Neural cell (in vitro differentiated cells): ENCODE results near the gene MYO3A.

ENCODE experiments used
- RAD21 ChIP-seq: fragments of 450-650 bp; conservative IDR thresholded peaks from 2 replicates; pipeline ENCODE4 v1.6.1; 2014; ENCODE audit warnings: antibody characterized with exemption, mild to moderate bottlenecking, moderate library complexity
- SMC3 ChIP-seq: fragments of 450-650 bp; conservative IDR thresholded peaks from 2 replicates; pipeline ENCODE4 v1.6.1; 2014; ENCODE audit warnings: antibody characterized with exemption, mild to moderate bottlenecking, moderate library complexity; ENCODE audit not compliant: poor library complexity
- TF ChIP-seq, protein P1 (sequence below): fragments of 450-650 bp; IDR thresholded peaks from 2 replicates; pipeline ENCODE4 v1.5.1; 2014; ENCODE audit warnings: antibody characterized with exemption, mild to moderate bottlenecking, moderate library complexity; ENCODE audit not compliant: poor library complexity, severe bottlenecking

DNA sequence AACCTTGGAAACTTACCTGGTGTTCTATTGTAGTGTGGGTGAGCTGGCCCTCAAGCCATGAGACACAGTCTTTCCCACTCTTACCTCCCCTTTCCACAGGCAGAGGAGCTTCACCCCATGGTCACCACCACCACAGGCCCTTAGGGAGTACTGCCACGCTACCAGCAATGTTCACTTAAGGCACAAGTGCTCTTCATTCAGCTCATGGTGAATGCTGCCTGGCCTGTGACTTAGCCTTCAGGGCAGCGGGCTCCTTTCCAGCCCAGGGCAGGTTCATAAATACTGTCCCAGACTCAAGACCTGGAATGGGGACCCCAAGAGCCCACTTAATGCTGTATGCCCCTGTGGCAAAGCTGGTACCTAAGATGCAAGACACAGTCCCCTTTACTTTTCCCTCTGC lies 109.4 kb downstream of the MYO3A start:
- no peak for TF ChIP-seq SMC3
- no peak for TF ChIP-seq RAD21
- TF ChIP-seq, protein P1, sequence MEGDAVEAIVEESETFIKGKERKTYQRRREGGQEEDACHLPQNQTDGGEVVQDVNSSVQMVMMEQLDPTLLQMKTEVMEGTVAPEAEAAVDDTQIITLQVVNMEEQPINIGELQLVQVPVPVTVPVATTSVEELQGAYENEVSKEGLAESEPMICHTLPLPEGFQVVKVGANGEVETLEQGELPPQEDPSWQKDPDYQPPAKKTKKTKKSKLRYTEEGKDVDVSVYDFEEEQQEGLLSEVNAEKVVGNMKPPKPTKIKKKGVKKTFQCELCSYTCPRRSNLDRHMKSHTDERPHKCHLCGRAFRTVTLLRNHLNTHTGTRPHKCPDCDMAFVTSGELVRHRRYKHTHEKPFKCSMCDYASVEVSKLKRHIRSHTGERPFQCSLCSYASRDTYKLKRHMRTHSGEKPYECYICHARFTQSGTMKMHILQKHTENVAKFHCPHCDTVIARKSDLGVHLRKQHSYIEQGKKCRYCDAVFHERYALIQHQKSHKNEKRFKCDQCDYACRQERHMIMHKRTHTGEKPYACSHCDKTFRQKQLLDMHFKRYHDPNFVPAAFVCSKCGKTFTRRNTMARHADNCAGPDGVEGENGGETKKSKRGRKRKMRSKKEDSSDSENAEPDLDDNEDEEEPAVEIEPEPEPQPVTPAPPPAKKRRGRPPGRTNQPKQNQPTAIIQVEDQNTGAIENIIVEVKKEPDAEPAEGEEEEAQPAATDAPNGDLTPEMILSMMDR, result no peak
